Ishikawa (cell line): ENCODE data around the gene SYT7.

Experiments
- TAF1 ChIP-seq: IDR thresholded peaks from 2 replicates; pipeline ENCODE4 v1.6.1; 2012; ENCODE audit warnings: low read depth, mild to moderate bottlenecking
- TCF12 ChIP-seq: IDR thresholded peaks from 2 replicates; pipeline ENCODE4 v1.6.1; 2012; ENCODE audit warnings: low read depth
- TEAD4 ChIP-seq: IDR thresholded peaks from 2 replicates; pipeline ENCODE4 v1.6.1; 2012
- TF ChIP-seq, protein P1 (sequence below): IDR thresholded peaks from 2 replicates; pipeline ENCODE4 v1.6.1; 2012
- TF ChIP-seq, protein P2 (sequence below): IDR thresholded peaks from 2 replicates; pipeline ENCODE4 v1.6.1; 2012; ENCODE audit warnings: low read depth, mild to moderate bottlenecking

DNA sequence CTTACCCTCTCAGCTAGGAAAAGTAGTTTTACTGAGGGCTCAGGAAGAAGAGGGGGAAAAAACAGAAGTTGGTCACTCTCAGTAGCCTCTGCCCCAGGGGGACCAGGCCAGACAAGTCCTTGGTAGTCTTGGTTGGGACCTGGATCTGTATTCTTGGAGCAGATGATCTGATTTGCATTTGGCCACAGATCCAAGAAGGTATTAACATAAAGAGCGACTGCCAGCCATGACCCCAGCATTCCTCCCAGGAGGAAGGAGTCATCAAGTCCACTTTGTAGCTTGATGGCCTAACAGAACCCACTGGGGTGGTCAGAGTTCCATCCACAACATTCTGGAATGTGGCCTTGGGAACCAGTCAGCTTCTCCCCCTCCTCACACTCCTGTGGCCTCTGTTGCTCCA, 78.4 kb downstream of the SYT7 start:
- TF ChIP-seq, protein P1, sequence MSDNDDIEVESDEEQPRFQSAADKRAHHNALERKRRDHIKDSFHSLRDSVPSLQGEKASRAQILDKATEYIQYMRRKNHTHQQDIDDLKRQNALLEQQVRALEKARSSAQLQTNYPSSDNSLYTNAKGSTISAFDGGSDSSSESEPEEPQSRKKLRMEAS = no peak
- TF ChIP-seq, protein P2, sequence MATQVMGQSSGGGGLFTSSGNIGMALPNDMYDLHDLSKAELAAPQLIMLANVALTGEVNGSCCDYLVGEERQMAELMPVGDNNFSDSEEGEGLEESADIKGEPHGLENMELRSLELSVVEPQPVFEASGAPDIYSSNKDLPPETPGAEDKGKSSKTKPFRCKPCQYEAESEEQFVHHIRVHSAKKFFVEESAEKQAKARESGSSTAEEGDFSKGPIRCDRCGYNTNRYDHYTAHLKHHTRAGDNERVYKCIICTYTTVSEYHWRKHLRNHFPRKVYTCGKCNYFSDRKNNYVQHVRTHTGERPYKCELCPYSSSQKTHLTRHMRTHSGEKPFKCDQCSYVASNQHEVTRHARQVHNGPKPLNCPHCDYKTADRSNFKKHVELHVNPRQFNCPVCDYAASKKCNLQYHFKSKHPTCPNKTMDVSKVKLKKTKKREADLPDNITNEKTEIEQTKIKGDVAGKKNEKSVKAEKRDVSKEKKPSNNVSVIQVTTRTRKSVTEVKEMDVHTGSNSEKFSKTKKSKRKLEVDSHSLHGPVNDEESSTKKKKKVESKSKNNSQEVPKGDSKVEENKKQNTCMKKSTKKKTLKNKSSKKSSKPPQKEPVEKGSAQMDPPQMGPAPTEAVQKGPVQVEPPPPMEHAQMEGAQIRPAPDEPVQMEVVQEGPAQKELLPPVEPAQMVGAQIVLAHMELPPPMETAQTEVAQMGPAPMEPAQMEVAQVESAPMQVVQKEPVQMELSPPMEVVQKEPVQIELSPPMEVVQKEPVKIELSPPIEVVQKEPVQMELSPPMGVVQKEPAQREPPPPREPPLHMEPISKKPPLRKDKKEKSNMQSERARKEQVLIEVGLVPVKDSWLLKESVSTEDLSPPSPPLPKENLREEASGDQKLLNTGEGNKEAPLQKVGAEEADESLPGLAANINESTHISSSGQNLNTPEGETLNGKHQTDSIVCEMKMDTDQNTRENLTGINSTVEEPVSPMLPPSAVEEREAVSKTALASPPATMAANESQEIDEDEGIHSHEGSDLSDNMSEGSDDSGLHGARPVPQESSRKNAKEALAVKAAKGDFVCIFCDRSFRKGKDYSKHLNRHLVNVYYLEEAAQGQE = no peak
- TF ChIP-seq TCF12 (no peak), TAF1 (no peak), TEAD4 (no peak)
